ENCODE measurements around the gene IQGAP2.

GRCh38 chr5:76521240-76521758 is 118.2 kb downstream of the IQGAP2 start:
- TF ChIP-seq ATF2 (CRISPR knock-in tag; IDR thresholded peaks at IDR 0.05) (no peak), NR3C1 (CRISPR knock-in tag; IDR thresholded peaks at IDR 0.05) (no peak), PPARD (CRISPR knock-in tag; IDR thresholded peaks at IDR 0.05) (no peak), ATF3 (IDR thresholded peaks at IDR 0.05) (no peak), ATF3 (CRISPR knock-in tag; conservative IDR thresholded peaks at IDR 0.05) (no peak)
